Measurements from ENCODE around the gene SLX4IP. TPM values are rescaled to one million over a fixed set of nuclear protein-coding genes. Genes with fewer than 3 reads are reported as not detected.

SLX4IP gene
- total and polyA plus RNA-seq, 2 of the 13 experiments (the other 11 are each of a cell fraction or from before 2014, with no cell fraction given), result 3.6 to 7.3 TPM

- TF ChIP-seq TEAD3 (CRISPR knock-in tag; optimal IDR thresholded peaks at IDR 0.05; ENCODE audit: borderline replicate concordance) (no peak), TEAD2 (CRISPR knock-in tag; IDR thresholded peaks at IDR 0.05) (0 out of 2 replicates have a peak, but pooled peaks have one; percentile 22), ZNF468 (CRISPR knock-in tag; IDR thresholded peaks at IDR 0.05) (0 out of 2 replicates have a peak, but pooled peaks have one; percentile 26), FOXK2 (IDR thresholded peaks at IDR 0.05) (no peak), ZNF782 (CRISPR knock-in tag; IDR thresholded peaks at IDR 0.05; ENCODE audit: borderline replicate concordance) (no peak), ISX (CRISPR knock-in tag; conservative IDR thresholded peaks at IDR 0.05) (no peak; the same call in 1 of the 2 replicates), ZBTB46 (CRISPR knock-in tag; IDR thresholded peaks at IDR 0.05; ENCODE audit: borderline replicate concordance) (no peak), MXD4 (CRISPR knock-in tag; IDR thresholded peaks at IDR 0.05) (peak; percentile 0; the same call in 1 of the 2 replicates), USF2 (IDR thresholded peaks at IDR 0.05; ENCODE audit: low read depth, low read length) (no peak), USF2 (CRISPR knock-in tag; IDR thresholded peaks at IDR 0.05; ENCODE audit: borderline replicate concordance) (no peak), ZBTB42 (CRISPR knock-in tag; IDR thresholded peaks at IDR 0.05) (no peak), MTA3 (CRISPR knock-in tag; IDR thresholded peaks at IDR 0.05) (no peak), SP1 (IDR thresholded peaks at IDR 0.05) (no peak), SP1 (CRISPR knock-in tag; IDR thresholded peaks at IDR 0.05) (no peak), ZKSCAN8 (CRISPR knock-in tag; IDR thresholded peaks at IDR 0.05; ENCODE audit: borderline replicate concordance) (no peak), DPF2 (CRISPR knock-in tag; IDR thresholded peaks at IDR 0.05; ENCODE audit: borderline replicate concordance, low read depth) (no peak), RARA (CRISPR knock-in tag; IDR thresholded peaks at IDR 0.05) (no peak), NFYB (CRISPR knock-in tag; IDR thresholded peaks at IDR 0.05) (no peak), SP4 (CRISPR knock-in tag; IDR thresholded peaks at IDR 0.05) (no peak; the same call in 1 of the 2 replicates), ATAD3A (CRISPR knock-in tag; IDR thresholded peaks at IDR 0.05) (no peak), HNRNPUL1 (IDR thresholded peaks at IDR 0.05; ENCODE audit: low read depth, low read length) (no peak), ZNF691 (CRISPR knock-in tag; IDR thresholded peaks at IDR 0.05; ENCODE audit: borderline replicate concordance, low read depth) (no peak), HDAC6 (IDR thresholded peaks at IDR 0.05; ENCODE audit: low read depth, low read length) (no peak), ZC3H13 (CRISPR knock-in tag; IDR thresholded peaks at IDR 0.05) (no peak), DMAP1 (CRISPR knock-in tag; IDR thresholded peaks at IDR 0.05) (0 out of 2 replicates have a peak, but pooled peaks have one; percentile 0), MLLT10 (CRISPR knock-in tag; IDR thresholded peaks at IDR 0.05) (0 out of 2 replicates have a peak, but pooled peaks have one; percentile 17), SNAI1 (CRISPR knock-in tag; IDR thresholded peaks at IDR 0.05; ENCODE audit: borderline replicate concordance) (no peak), ZNF557 (CRISPR knock-in tag; IDR thresholded peaks at IDR 0.05) (no peak), REXO4 (CRISPR knock-in tag; IDR thresholded peaks at IDR 0.05; ENCODE audit: borderline replicate concordance) (no peak), ZNF607 (CRISPR knock-in tag; IDR thresholded peaks at IDR 0.05; ENCODE audit: borderline replicate concordance) (no peak)
Observed at GRCh38 chr20:10671919-10672623, 237.0 kb downstream of the SLX4IP start (continued).
